HG02571 (cell line): ENCODE data around the gene FMNL1.

ENCODE experiments used
- ATAC-seq: cut with Tn5 transposase; IDR thresholded peaks from one replicate; pipeline ENCODE4 v1.9.1; 2021; ENCODE audit warnings: mild to moderate bottlenecking, moderate library complexity; ENCODE audit not compliant: unreplicated experiment

FMNL1 gene

GRCh38 chr17:45277216-45277849 is 55.6 kb downstream of the FMNL1 start:
- no peak for ATAC-seq

GRCh38 chr17:45277992-45278391 is 56.3 kb downstream of the FMNL1 start:
- no peak for ATAC-seq

- no peak for ATAC-seq
Observed at GRCh38 chr17:45279898-45280297, 58.2 kb downstream of the FMNL1 start.

- ATAC-seq = no peak
Observed at GRCh38 chr17:45282683-45283644, 61.3 kb downstream of the FMNL1 start.

GRCh38 chr17:45283711-45284110 is 62.0 kb downstream of the FMNL1 start:
- no peak for ATAC-seq

- no peak for ATAC-seq
Observed at GRCh38 chr17:45284176-45285140, 62.8 kb downstream of the FMNL1 start.

GRCh38 chr17:45286286-45286685 is 64.6 kb downstream of the FMNL1 start:
- no peak for ATAC-seq

GRCh38 chr17:45287526-45288500 is 66.1 kb downstream of the FMNL1 start:
- no peak for ATAC-seq

GRCh38 chr17:45288825-45289224 is 67.1 kb downstream of the FMNL1 start:
- no peak for ATAC-seq

GRCh38 chr17:45289301-45290268 is 67.9 kb downstream of the FMNL1 start:
- ATAC-seq = no peak

GRCh38 chr17:45290269-45290765 is 68.6 kb downstream of the FMNL1 start:
- ATAC-seq = no peak

GRCh38 chr17:45291171-45291805 is 69.6 kb downstream of the FMNL1 start:
- ATAC-seq = no peak

GRCh38 chr17:45292696-45293412 is 71.2 kb downstream of the FMNL1 start:
- ATAC-seq = no peak

GRCh38 chr17:45293413-45294211 is 71.9 kb downstream of the FMNL1 start:
- ATAC-seq = no peak

- no peak for ATAC-seq
Observed at GRCh38 chr17:45294506-45294905, 72.8 kb downstream of the FMNL1 start.

- no peak for ATAC-seq
Observed at GRCh38 chr17:45296003-45296832, 74.5 kb downstream of the FMNL1 start.
